Measurements from ENCODE around the gene NUP50.

The NUP50 gene, protein sequence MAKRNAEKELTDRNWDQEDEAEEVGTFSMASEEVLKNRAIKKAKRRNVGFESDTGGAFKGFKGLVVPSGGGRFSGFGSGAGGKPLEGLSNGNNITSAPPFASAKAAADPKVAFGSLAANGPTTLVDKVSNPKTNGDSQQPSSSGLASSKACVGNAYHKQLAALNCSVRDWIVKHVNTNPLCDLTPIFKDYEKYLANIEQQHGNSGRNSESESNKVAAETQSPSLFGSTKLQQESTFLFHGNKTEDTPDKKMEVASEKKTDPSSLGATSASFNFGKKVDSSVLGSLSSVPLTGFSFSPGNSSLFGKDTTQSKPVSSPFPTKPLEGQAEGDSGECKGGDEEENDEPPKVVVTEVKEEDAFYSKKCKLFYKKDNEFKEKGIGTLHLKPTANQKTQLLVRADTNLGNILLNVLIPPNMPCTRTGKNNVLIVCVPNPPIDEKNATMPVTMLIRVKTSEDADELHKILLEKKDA

DNA sequence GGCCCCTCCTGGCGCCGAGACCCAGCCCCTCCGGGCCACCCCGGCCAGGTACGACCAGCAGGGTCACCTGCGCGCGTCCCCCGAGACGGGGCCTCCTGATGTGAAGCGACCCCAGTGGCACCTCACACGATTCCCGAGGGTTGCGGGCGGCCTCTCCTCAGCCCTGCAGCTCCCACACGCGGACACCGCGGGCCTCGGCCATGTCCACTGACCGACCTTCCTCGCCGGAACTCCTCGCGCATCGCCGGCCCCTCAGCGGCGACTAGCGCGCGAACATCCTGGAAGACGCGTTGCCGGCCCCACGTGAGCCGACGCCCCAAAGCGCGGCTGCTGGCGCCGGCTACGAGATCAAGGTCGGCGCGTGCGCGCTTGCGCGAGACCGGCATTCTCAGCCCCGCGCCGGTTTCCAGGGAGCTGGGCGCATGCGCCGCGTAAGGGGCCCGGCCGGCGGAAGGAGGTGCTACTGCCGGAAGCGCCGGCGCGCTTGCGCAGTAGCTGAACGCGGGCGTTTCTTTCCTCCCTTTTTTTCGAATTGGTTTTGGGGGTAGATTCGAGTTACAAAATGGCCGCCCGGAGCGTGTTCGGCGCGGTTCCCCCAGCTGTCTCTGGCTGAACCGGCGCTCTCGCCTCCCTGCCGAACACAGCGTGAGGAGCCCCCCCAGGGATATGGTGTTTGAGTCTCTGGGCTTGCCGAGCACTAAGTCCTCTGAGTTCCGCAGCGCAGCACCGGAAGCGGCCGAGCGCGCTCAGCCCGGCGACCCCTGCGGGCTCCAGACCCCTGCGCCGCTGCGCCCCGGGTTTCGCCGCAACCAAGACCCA, at the start of gene NUP50:
TSS of gene NUP50 (plus strand) at position 475 of the 819 bp plus-strand sequence. CDS start 4,253 bp downstream, outside the sequence.
- DNase-seq = peak; percentile 95

DNA sequence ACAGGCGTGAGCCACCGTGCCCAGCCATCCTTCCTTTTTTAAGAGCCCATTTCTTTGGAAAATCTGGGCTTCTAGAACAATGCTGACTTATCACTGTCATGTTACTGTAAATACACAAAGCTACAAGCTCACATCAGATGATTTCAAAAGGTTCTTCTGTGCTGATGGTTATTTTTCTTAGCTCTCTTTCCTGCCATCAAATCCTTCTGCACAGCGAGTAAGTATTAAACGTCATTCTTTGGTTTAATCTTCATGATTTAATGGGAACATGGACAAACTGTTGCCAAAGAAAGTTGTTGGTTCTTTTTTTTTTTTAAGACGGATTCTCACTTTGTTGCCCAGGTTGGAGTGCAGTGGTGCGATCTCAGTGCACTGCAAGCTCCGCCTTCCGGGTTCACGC, 43.3 kb upstream of the NUP50 start:
- DNase-seq = no peak

DNA sequence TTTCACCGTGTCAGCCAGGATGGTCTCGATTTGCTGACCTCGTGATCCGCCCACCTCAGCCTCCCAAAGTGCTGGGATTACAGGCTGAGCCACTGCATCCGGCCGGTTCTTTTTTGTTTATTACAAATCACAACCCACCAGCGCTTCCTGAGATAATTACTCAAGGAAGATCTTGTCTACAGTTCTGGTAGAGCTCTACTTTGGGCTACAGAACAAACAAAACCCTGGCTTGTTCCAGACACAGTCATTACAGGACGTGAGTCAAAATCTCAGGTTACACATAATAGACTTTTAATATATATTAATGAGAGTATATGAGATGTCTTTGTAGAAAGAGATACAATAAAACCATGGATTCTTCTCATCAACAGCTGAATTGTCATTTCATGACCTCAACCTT, 42.8 kb upstream of the NUP50 start:
- no peak for DNase-seq

DNA sequence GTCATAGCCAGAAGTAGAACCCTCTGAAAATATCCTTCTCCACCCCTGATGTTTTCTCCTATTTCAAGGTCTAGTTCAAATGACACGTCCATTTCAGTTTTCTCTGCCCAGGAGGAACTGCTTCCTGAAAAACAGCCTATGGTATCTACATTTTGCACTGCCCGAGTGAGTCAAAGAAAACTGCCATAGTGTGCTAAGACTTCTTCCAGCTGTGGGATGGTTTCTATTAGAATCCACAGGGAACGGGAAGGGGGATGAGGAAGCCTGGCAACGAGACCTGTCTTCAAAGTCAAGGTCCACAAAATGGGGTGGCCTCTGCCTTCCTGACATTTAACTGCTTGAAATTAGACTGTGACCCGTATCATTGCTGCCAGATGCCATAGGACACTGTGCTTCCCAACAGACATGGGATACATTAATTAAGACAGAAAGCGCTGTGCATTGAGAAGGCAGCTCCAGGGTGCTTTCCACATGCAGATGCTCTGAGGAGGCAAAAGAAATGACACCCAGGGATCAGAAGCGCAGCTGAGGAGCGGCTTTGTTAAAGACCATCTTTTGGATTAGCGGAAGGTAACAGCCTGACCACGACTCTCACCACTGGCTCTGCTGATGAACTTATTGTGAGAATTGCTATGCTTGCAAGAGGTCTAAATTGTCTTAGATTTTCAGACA, 39.4 kb upstream of the NUP50 start:
- DNase-seq = no peak

DNA sequence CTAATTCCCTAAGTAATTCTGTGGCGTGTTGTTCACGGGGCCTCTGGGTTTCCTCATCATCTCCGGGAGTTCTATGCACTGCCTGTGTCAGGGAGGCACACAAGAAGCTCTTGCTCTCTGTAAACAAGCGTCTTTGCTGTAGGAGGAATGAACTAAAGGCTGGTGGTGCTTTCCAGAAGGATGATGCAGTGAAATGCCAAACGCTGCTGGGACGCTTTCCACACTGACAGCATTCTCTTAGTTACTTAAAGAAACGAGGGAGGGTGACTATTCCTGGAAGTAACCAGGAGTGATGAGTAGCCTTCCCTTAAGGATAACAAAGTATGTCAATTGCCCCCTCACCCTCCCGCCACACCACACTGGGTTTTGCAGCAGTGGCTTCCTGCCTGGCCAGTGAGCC, 38.5 kb upstream of the NUP50 start:
- DNase-seq = no peak

DNA sequence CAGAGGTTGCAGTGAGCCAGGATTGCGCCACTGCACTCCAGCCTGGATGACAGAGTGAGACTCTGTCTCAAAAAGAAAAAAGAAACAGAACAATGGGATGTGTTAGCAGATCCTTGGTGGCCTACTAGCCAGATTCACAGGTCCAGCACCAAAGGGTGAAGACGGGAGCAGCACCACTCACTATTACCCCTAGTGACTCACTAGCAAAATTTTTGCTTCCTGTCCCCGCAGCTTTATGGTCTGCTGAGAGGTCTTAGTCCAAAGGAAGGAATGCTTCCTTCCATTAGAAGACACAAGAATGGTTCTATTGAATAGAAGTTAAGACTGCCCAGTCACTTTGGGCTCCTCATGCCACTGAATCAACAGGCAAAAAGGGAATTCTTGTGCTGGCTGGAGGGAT, 35.9 kb upstream of the NUP50 start:
- DNase-seq = no peak

DNA sequence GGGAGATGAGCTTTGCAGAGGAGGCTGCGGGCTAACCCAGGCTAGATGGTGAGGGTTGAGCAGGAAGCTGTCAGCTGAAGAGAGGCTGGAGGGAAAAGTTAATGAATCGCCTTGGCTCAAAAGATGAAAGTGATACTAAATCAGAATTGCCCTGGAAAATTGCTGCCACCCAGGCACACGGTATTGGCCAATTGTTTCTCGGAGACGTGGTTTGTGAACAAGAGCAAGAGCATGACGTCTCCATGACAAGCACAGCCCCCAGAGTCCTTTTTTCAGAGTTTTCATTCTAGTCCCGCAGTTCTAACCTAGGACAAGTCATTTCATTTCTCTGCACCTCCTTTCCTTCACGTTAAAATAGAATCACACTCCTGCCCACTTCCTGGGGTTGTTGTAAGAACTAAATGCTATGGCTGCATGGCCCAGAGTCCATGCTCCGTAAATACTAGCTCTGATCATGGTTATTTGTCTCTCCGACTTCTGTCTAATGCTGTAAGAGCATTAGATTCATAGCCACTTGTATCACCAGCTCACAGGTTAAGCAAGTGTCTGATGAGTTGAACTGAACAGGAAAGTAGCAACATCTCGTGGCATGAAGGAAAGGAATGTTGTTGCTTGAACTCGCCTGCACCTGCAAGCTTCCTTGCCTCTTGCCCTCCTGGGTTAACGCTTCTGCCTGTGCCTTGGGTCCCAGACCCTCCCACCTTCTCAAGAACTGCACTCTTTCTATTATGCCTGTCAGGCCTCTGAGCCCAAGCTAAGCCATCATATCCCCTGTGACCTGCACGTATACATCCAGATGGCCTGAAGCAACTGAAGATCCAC, 33.8 kb upstream of the NUP50 start:
- DNase-seq = no peak

DNA sequence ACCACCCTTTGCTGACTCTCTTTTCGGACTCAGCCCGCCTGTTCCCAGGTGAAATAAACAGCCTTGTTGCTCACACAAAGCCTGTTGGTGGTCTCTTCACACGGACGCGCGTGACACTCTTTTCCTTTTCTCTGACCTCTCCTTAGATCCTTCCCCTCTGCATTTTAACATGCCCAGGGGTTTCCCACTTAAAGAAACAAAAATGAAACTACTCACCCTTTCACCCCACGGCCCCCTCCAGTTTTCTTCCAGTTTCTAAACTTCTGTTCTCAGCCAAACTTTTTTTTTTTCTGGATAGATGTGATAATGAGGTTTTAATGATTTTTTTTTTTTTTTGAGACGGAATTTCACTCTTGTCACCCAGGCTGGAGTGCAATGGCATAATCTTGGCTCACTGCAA, 32.8 kb upstream of the NUP50 start:
- DNase-seq = no peak

DNA sequence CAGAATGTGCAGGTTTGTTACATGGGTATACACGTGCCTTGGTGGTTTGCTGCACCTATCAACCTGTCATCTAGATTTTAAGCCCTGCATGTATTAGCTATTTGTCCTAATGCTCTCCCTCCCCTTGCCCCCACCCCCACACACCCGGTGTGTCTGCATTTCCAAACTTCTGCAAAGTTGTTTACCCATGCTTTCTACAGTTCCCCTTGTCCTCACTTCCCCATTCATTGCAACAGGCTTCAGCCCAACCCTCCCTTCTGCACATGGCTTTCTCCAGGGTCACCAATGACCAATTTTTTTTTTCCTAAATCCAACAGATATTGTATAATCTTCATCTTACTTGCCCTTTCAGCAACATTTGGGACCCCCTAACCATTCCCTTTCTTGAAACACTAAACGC, 32.0 kb upstream of the NUP50 start:
- no peak for DNase-seq

DNA sequence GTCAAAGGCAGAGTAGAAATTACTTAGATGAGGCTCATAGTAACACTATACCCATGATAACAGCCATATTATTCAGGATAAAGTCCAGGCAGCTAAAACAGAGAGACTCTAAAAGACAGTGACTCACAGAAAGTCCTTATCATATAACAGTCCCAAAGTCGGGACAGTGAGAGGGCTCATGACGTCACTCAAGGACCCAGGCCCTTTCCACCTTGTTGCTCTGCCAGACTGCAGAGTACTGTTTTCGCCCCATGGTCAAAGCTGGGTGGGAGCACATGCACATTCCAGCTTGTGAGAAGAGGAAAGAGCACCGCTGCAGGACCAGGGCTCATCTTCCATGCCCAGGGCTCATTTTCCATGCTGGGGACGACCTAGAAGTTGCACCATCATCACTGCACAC, 29.4 kb upstream of the NUP50 start:
- no peak for DNase-seq

DNA sequence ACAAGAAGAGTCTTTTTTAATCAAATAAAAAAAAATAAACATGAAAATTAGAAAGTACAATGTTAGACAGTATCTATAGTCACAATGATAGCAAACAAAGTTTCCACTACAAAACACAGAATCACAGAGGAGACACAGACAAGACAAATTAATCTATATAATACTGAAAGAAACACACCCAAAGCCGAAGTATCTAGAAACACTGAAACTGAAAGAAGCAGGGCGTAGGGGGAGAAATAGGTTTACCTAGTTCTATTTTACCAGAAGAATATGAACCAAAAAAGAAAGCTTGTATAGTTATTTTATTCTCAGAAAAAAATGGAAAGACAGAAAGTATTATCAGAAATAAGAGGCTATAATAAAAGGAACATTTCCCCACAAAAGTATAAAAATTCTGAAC, 27.1 kb upstream of the NUP50 start:
- no peak for DNase-seq

DNA sequence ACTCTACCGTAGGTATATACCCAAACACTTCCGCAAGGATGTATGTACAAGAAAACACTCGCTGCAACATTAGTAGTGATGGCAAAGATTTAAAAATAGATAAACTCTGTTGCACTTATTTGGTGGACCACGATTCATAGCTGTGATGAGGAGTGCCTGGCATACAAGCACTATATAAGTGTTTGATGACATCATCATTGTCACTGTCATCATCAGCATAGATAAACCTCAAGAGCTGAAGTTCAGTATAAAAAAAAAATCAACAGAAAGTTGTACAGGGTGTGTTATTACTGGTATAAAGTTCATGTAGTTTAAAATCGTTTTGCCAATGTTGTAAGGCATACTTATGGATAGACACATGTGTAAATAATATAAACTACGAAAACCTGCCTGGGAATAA, 24.0 kb upstream of the NUP50 start:
- no peak for DNase-seq

DNA sequence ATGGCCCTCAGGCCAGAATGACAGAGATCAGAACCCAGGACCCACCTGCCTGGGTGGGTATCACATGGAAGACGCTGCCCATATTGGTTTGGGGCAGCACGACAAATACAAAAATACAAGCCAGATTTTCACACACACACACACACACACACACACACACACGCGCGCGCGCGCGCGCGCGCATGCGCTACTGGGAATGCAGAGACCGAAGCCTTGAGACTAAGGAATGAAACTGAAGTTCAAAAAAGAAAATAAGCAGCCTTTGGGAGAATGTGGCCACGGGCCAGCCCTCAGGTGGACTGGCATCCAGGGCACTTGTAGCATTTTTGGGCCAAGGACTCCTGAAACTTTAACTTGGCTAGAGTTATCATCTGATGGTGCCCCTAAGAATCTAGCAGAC, 21.3 kb upstream of the NUP50 start:
- no peak for DNase-seq

DNA sequence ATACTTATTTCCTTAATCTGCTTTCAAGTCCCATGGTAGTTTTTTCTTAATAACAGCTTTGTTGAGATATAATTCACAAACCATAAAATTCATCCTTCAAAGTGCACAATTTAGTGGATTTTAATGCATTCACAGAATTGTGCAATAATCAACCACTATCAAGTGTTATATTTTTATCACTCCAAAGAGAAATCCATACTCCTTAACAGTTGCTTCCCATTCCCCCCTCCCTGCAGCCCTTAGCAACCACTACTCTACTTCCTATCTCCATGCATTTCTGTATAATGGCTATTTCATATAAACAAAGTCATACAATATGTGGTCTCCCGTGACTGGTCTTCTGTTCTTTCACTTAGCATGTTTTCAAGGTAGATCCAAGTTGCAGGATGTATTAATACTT, 18.8 kb upstream of the NUP50 start:
- DNase-seq = no peak

DNA sequence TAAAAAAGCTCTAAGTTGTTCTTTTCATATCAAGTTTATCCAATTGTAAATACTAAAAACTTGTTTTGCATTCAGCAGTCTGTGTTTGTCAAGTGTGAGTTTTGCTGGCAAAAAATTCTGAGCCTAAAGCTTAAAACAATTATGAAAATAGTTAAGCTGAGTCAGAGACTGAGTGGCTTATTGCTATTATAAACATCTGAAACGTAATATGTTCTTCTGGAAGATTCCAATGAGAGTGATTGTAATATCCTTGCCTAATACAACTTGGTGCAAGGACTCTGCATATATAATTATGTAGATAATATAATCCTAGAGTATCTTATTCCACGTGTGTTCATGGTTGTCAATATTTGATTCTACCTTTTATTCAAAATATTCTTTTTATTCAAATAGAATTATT, 14.1 kb upstream of the NUP50 start:
- no peak for DNase-seq

DNA sequence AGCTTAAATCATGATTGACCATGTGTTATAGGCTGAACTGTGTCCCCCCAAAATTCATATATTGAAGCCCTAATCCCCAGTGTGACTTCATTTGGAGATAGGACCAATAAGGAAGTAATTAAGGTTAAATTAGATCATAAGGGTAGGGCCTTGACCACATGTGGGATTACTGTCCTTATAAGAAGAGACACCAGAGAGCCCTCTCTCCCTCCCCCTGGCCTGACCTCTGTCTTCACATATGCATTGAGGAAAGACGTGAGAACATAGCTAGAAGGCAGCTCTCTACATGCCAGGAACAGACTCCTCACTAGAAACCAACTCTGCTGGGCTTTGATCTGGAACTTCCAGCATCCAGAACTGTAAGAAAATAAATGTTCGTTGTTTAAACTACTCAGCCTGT, 13.6 kb upstream of the NUP50 start:
- no peak for DNase-seq

DNA sequence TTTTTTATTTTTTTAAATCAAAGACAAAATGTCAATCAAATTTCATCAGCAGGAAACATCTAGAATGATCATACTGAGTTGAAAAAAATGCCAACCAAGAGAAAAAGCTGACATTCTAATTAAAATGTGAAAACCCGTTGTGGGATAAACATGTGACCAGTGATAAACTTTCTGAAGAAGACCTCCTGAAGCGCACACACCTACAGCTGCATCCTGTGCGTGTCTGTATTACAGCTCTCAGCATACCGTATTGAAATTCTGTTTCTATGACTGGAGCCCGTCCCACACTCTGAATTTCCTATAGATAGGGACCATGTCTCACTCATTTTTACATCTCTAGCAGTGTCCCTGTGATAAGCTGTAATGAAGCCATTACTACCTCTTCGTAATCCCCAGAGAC, 12.2 kb upstream of the NUP50 start:
- no peak for DNase-seq

DNA sequence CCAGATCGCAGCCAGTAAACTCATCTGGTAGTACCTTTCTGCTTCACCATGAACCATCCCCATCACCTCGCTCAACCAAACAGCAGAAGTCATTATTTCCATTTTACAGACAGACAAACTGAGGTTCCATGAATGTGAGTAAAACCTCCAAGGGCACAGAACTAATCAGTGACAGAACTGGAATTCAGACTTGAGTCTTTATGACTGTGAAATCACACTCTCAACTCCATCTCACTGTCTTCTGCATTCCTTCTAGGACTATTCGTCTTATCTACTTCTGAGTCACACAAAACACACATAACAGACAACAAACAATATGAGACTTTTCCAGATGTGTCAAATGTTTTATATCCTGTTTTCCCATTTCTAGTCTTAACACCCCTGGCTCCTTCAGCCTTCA, 9.3 kb upstream of the NUP50 start:
- DNase-seq = no peak

DNA sequence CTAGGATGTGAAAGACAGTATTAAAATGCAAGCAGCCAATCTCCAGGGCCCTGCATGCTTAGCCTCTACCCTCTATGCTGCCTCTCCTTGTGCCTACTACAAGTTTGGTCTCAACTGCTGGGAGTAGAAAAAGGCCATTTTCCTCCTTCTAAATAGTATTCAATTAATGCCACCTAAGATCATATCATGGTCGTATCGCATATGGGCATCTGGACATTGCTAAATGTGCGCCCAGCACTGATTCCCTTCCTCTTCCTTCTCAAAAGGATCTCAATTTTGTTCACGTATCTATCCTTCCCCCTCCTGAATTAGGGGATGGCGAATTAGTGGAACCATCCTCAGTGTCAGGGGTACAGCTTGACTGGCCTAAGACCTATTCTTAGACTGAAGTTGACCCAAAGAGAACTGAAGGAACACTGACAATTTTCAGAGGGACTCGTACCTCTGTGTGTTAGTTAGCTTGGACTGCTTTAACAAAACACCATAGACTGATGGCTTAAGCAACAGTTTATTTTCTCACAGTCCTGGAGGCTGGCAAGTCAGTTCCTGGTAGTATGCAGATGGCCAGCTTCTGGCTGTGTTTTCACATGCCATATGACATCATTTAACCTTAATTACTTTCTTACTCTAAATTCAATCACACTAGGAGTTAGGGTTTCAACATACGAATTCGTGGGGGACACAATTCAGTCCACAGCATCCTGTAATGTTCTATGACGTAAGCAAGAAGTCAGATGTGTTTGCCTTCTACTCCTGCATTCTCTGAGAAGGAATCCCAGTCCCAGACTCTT, 8.5 kb upstream of the NUP50 start:
- DNase-seq = no peak

DNA sequence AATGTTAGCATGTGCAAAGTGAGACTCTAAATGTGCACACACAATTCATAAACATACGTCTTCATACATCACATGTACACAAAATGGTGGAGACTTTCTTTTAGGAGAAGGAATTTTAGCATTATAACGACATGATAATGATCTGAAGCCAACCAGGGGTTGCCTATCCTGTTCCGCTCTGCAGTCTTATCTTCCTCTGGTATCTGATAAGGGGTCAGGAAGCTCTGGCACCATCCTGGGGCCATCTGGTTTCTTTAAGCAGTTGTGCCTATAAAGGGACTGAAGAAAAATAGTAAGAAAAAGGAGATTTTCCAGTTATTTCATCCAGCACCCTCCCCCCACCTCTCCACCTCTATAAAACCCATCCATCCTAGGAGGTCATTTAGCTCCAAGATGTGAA, 5.8 kb upstream of the NUP50 start:
- DNase-seq = no peak

DNA sequence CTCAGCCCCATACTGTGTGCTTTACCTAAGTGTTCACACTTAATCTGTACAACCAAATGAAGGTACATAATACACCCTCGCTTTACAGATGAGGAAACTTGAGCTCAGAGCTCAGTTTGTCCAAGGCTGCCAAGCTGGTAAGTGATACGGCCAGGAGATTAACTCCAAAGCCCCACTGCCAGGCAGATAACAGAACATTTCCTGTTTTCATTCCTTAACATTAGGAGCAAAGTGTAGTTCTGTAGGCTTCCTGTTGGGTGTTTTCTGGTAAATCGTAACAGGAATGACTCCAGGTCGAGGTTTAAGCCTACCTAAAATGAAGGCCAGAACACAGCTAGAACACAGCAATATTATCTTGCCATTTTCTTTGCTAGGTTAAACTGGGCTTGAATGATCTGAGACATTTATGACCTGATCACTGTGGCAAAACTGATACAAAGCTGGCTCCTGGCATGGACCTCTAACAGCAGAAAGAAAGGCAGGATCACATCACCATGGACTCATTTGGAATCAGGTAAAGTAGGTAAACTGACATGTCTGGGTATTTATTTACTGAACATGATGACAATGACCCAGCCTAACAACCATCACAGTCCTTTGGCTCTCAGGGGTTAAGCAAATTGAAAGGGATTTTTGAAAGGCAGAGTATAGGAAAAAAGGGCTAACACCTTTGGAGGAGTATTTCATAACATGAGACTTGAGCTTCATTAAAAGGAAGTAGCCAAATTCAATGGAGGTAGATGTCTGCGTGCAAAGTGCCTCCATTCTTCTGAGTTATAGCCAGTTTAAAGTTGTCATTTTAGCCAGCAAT, 3.9 kb upstream of the NUP50 start:
- no peak for DNase-seq

Data from right forelimb (tissue), 1 donor.